ENCODE measurements around the gene TENM4.

- no peak for TF ChIP-seq CTCF (IDR thresholded peaks at IDR 0.05)
- TF ChIP-seq POLR2A (IDR thresholded peaks at IDR 0.05), result no peak
Observed at GRCh38 chr11:79054636-79055035, 386.2 kb downstream of the TENM4 start.

Measured in uterus (tissue), 2 donors.